ENCODE data around the gene MAP6D1.

GRCh38 chr3:183845090-183845489, 19.7 kb upstream of the MAP6D1 start:
- no peak for TF ChIP-seq POLR2AphosphoS5 (IDR thresholded peaks at IDR 0.05; ENCODE audit: borderline replicate concordance, low read depth, low read length)
- TF ChIP-seq EZH2 (IDR thresholded peaks at IDR 0.05): no peak
- TF ChIP-seq FOXP2 (optimal IDR thresholded peaks at IDR 0.05; ENCODE audit: control extremely low read depth, extremely low read length, insufficient read depth): no peak

All from SK-N-MC (cell line).